Neural cell (in vitro differentiated cells): ENCODE data around the gene HOXB9. TPM values are rescaled to one million over a fixed set of nuclear protein-coding genes. Genes with fewer than 3 reads are reported as not detected.

Experiments used
- H2AFZ ChIP-seq: fragments of 200-600, 300-800 bp; sonication (generic), shearing (Covaris generic); 2 replicates; pipeline ENCODE4 v1.6.0; 2014; ENCODE audit warnings: low read depth, mild to moderate bottlenecking, antibody characterized with exemption, low read length, moderate library complexity
- H3F3A ChIP-seq: fragments of 200-600 bp; shearing (Covaris generic); 2 replicates; pipeline ENCODE4 v1.6.1; 2016; ENCODE audit warnings: mild to moderate bottlenecking, moderate library complexity, mixed read lengths, antibody characterized with exemption, low read length; ENCODE audit not compliant: insufficient read depth, poor library complexity, severe bottlenecking
- H3K27ac ChIP-seq: fragments of 200-600, 300-800 bp; sonication (generic), shearing (Covaris generic); 2 replicates; pipeline ENCODE4 v1.5.1; 2014; ENCODE audit warnings: mild to moderate bottlenecking, low read length, moderate library complexity
- H3K27me3 ChIP-seq: fragments of 300-800, 200-600 bp; sonication (generic), shearing (Covaris generic); 2 replicates; pipeline ENCODE4 v1.6.0; 2014; ENCODE audit warnings: mild to moderate bottlenecking, low read depth, low read length, moderate library complexity; ENCODE audit not compliant: insufficient read depth
- H3K36me3 ChIP-seq: fragments of 300-800, 200-600 bp; sonication (generic), shearing (Covaris generic); 2 replicates; pipeline ENCODE4 v1.5.1; 2014; ENCODE audit warnings: mild to moderate bottlenecking, antibody characterized with exemption, low read length, moderate library complexity; ENCODE audit not compliant: insufficient read depth
- H3K4me2 ChIP-seq: fragments of 300-800, 200-600 bp; sonication (generic), shearing (Covaris generic); 2 replicates; pipeline ENCODE4 v1.6.0; 2014; ENCODE audit warnings: mild to moderate bottlenecking, low read length
- H3K4me3 ChIP-seq: fragments of 300-800, 200-600 bp; sonication (generic), shearing (Covaris generic); 2 replicates; pipeline ENCODE4 v1.5.1; 2014; ENCODE audit warnings: mild to moderate bottlenecking, low read length, moderate library complexity
- H3K79me2 ChIP-seq: fragments of 200-600 bp; shearing (Covaris generic); replicated peaks from 2 replicates; pipeline ENCODE4 v1.6.0; 2014; ENCODE audit warnings: mild to moderate bottlenecking, low read length, moderate library complexity; ENCODE audit not compliant: insufficient read depth
- H3K9ac ChIP-seq: fragments of 300-800, 200-600 bp; sonication (generic), shearing (Covaris generic); 2 replicates; pipeline ENCODE4 v1.6.1; 2016; ENCODE audit warnings: mild to moderate bottlenecking, low read length, mixed read lengths
- H3K9me2 ChIP-seq: fragments of 200-600 bp; shearing (Covaris generic); 2 replicates; pipeline ENCODE4 v1.6.1; 2016; ENCODE audit warnings: mild to moderate bottlenecking, low read length, mixed read lengths; ENCODE audit not compliant: insufficient read depth
- H3K9me3 ChIP-seq: fragments of 200-600, 300-800 bp; sonication (generic), shearing (Covaris generic); 2 replicates; pipeline ENCODE4 v1.6.1; 2016; ENCODE audit warnings: mild to moderate bottlenecking, mixed run types, low read length, moderate library complexity, mixed read lengths
- H4K20me1 ChIP-seq: fragments of 200-600 bp; shearing (Covaris generic); 2 replicates; pipeline ENCODE4 v1.6.1; 2016; ENCODE audit warnings: mild to moderate bottlenecking, mixed run types; ENCODE audit not compliant: insufficient read depth
- CTCF ChIP-seq: fragments of 450-650 bp; IDR thresholded peaks from 2 replicates; pipeline ENCODE4 v1.5.1; 2014; ENCODE audit warnings: antibody characterized with exemption, mild to moderate bottlenecking, moderate library complexity; ENCODE audit not compliant: poor library complexity, severe bottlenecking
- EP300 ChIP-seq: fragments of 450-650 bp; conservative IDR thresholded peaks from 2 replicates; pipeline ENCODE4 v1.6.1; 2014; ENCODE audit warnings: antibody characterized with exemption, mild to moderate bottlenecking, moderate library complexity; ENCODE audit not compliant: poor library complexity, severe bottlenecking
- EZH2 ChIP-seq: fragments of 200-600, 300-800 bp; shearing (Covaris generic), sonication (generic); IDR thresholded peaks from 2 replicates; pipeline ENCODE4 v1.6.1; 2014; ENCODE audit warnings: antibody characterized with exemption, low read length, borderline replicate concordance, mild to moderate bottlenecking; ENCODE audit not compliant: insufficient read depth, poor library complexity, severe bottlenecking
- MXI1 ChIP-seq: fragments of 450-650 bp; conservative IDR thresholded peaks from 2 replicates; pipeline ENCODE4 v1.6.1; 2014; ENCODE audit warnings: antibody characterized with exemption, mild to moderate bottlenecking; ENCODE audit not compliant: poor library complexity, severe bottlenecking
- POLR2AphosphoS5 ChIP-seq: IDR thresholded peaks from 2 replicates; pipeline ENCODE4 v1.6.1; 2012
- RAD21 ChIP-seq: fragments of 450-650 bp; conservative IDR thresholded peaks from 2 replicates; pipeline ENCODE4 v1.6.1; 2014; ENCODE audit warnings: antibody characterized with exemption, mild to moderate bottlenecking, moderate library complexity
- REST ChIP-seq: IDR thresholded peaks from 2 replicates; pipeline ENCODE4 v1.6.1; 2012; ENCODE audit warnings: borderline replicate concordance
- SMC3 ChIP-seq: fragments of 450-650 bp; conservative IDR thresholded peaks from 2 replicates; pipeline ENCODE4 v1.6.1; 2014; ENCODE audit warnings: antibody characterized with exemption, mild to moderate bottlenecking, moderate library complexity; ENCODE audit not compliant: poor library complexity
- TAF1 ChIP-seq: IDR thresholded peaks from 2 replicates; pipeline ENCODE4 v1.6.1; 2012; ENCODE audit warnings: low read depth
- polyA plus RNA-seq: library from polyadenylated mRNA; depleted of rRNA; stranded (reverse); fragments of >200 nt; gene quantifications from 2 replicates; pipeline ENCODE4 v1.2.3, GENCODE V29; 2014

HOXB9 gene
- polyA plus RNA-seq, 1 donor from 2014 or later: not detected

DNA sequence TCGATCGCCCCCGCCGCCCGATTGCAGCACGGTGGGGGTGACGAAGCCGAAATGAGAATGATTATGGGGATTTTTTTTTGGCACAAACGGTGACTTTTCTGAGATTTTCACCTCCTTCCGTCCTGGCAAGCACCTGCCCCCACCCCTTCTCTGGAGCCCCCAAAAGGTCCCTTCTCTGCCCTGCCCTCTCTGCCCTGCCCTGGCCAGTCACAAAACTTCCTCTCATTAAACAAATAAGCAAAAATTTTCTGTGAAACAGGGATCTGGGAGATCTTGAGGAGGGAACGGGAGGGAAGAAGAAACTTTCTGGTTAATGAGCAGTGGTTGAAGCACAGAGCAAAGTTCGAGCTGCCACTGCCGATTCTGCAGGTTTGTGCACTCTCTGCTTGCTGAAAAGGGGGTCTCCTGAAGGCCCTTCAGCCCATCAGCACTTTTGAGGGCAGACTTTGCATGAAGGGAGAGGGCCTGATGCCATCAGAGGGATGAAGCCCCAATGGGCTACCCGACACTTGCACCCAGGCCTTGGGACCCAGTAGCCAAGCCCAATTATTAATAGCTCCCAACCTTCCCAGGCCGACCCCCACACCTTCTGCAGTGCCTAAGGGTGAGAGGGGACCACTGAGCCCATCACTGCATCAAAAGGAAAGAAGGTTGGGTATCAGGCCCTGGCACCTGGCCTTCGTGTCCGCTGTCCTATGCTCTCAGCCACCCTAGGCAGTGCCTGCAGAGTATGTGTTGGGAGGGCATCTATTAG lies 10.0 kb downstream of the HOXB9 start:
- peaks cover 100% of the 10 kb centered on the region for H3K27me3 ChIP-seq
- H3K9me3 ChIP-seq: no peaks in the 10 kb centered on the region
- no peak overlapping the region for H3K9ac ChIP-seq
- H3K4me2 ChIP-seq: no peak overlapping the region
- H3F3A ChIP-seq: no peaks in the 10 kb centered on the region
- H3K27ac ChIP-seq: no peak overlapping the region
- no peaks in the 10 kb centered on the region for H3K9me2 ChIP-seq
- no peaks in the 10 kb centered on the region for H4K20me1 ChIP-seq
- TF ChIP-seq TAF1 (no peak), EP300 (no peak), POLR2AphosphoS5 (no peak), MXI1 (no peak), RAD21 (no peak), REST (no peak), SMC3 (no peak), EZH2 (no peak), CTCF (no peak)
- H3K4me3 ChIP-seq: no peak overlapping the region
- H3K79me2 ChIP-seq: no peaks in the 10 kb centered on the region
- H3K36me3 ChIP-seq: no peaks in the 10 kb centered on the region
- no peak overlapping the region for H2AFZ ChIP-seq

DNA sequence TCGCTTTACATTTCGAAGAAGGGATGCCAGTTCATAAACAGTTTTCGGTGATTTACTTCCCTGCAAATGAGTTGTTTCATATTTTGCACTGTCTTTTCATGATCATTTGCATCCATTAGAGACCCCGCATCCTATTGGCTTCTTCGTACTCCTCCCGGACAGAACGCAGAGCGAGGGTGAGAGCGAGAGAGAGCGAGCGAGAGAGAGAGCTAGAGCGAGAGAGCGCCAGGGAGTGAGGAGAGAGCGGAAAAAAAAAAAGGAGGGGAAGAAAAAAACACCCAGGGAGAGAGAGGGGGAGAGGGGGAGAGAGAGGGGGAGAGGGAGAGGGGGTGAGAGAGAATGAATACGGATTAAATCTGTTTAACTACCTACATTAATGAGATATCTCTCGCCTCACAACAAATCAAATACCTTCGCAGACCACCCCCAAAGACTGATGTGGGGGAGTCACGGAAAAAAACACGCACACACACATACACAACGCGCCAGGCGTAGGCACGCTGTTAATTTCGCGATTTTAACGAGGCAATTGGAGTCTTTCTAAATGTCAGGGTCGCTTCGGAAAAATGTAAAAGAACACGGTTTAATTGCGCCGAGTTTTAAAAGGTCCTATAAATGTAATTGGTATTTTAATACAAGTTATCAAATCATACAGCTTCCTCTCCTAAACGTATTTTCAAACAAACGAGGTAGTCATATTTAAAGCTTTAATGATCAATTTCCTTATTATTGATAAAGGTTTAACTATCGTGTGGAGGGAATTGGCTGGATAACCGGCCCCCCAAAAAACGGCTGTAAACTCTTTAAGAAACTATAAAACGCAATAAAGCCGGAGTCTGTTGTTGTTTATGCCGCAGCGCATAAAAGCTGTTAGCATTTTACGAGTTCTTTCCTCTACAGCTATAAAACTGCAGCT lies 10.9 kb downstream of the HOXB9 start, which contains the start of gene HOXB8:
Gene HOXB8 (minus strand): TSS at position 246 of the 916 bp plus-strand sequence. CDS start 588 bp downstream, outside the sequence.
- Histone ChIP-seq H3K9me2 (no peaks in the 10 kb centered on the region), H3K9ac (no peak within 1 kb of the TSS), H3K4me2 (no peak within 1 kb of the TSS), H3K27ac (no peak within 1 kb of the TSS), H4K20me1 (no peaks in the 10 kb centered on the region), H3K79me2 (no peaks in the 10 kb centered on the region), H3K4me3 (no peak within 1 kb of the TSS), H3K9me3 (no peaks in the 10 kb centered on the region), H2AFZ (no peak within 1 kb of the TSS), H3F3A (no peaks in the 10 kb centered on the region), H3K27me3 (peaks cover 100% of the 10 kb centered on the region), H3K36me3 (no peaks in the 10 kb centered on the region)
- TF ChIP-seq RAD21: no peak
- no peak for TF ChIP-seq EP300
- no peak for TF ChIP-seq CTCF
- no peak for TF ChIP-seq SMC3
- no peak for TF ChIP-seq MXI1
- no peak for TF ChIP-seq EZH2
- no peak for TF ChIP-seq TAF1
- no peak for TF ChIP-seq REST
- TF ChIP-seq POLR2AphosphoS5: no peak
